Measurements from ENCODE around the gene MED29.
A peak's percentile ranks its signal among the peaks of the same experiment; 100 is the strongest.
"Not testable (repeated sequence)": the region's sequence is repeated elsewhere in the genome, so short reads cannot be mapped to it uniquely, and the experiment has no call there.

MED29 gene

GRCh38 chr19:39372047-39372802, 19.0 kb upstream of the MED29 start:
- no peak for DNase-seq (ENCODE audit: low spot score)

DNA sequence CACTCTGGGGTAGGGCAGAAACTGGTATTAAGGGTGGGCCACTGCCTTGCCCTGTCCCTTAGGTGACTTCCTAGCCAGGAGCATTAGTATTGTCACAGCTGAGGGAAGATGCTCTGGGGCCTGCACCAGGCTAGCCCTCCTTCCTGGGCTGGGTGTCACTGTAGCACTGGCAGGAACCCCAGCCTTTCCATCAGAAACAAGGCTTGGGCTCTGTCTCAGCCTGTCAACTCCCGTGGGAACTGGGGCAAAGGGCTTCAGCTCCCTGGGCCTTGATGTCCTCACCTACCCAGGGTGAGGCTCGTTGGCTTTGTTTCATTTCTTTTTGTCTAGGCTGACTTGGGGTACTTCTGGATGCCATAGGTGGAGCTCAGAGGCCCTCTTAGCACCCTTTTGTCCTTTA, 18.2 kb upstream of the MED29 start:
- no peak for DNase-seq (ENCODE audit: low spot score)

DNA sequence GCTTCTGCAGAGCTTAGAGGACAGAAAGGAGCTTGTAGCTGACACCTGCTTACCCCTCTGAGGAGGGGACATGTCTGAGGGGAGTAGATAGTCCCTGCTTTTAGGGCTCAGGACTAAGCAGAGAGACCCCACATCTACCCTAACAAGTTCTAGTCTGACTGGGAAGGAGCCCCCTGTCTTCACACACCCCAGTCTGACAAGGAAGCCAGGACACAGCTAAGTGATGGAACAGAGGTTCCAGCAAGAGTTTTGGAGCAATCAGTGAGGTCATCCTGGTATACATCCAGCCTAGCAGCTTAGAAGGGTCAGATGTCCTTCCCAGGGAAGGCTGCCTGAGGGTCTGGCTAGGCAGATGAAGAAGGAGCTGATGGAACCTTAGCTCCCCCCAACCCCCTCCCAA, 15.2 kb upstream of the MED29 start:
- no peak for DNase-seq (ENCODE audit: low spot score)

DNA sequence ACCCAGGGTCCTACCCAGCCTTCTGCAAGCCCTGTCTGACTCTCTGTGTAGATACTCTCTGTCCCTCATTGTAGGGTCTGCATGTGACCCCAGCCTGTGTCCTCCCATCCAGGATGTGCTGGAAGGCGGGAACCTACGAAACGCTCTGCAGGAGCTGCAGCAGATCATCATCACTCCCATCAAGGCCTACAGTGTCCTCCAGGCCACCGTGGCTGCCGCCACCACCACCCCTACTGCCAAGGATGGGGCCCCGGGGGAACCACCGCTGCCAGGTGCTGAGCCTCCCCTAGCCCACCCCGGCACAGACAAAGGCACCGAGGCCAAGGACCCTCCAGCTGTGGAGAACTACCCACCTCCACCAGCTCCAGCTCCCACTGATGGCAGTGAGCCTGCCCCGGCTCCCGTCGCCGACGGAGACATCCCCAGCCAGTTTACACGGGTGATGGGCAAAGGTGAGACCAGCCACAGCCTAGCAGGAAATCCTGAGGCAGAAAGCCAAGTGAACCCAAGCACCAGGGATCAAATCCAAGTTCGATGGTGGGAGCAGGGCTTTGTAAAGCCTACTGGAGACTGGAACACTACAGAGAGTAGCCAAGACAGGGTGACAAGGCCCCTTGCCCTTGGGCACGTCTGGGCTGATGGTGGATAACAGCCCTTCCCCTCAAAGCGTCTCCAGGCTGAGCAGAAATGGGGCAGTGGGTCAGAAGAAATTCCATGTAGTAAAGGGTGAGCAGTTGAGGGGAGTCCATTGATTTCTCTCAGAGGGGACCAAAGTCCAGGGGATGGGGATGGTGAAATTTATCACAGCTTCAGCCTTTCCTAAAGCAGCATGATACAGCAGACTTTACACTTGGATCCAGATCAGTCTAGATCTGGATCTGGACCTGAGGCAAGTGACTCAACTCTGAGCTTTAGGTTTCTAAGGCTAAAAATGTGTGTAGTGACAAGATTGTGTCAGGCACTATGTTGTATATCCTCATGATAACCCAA, 13.5 kb upstream of the MED29 start:
- no peak for DNase-seq (ENCODE audit: low spot score)

GRCh38 chr19:39379366-39379765, 11.8 kb upstream of the MED29 start:
- not testable (repeated sequence) for DNase-seq (ENCODE audit: low spot score)

GRCh38 chr19:39379865-39380396, 11.2 kb upstream of the MED29 start:
- no peak for DNase-seq (ENCODE audit: low spot score)

- DNase-seq (ENCODE audit: low spot score) = no peak
These were observed 10.4 kb upstream of the MED29 start for GRCh38 chr19:39380521-39381502.

DNA sequence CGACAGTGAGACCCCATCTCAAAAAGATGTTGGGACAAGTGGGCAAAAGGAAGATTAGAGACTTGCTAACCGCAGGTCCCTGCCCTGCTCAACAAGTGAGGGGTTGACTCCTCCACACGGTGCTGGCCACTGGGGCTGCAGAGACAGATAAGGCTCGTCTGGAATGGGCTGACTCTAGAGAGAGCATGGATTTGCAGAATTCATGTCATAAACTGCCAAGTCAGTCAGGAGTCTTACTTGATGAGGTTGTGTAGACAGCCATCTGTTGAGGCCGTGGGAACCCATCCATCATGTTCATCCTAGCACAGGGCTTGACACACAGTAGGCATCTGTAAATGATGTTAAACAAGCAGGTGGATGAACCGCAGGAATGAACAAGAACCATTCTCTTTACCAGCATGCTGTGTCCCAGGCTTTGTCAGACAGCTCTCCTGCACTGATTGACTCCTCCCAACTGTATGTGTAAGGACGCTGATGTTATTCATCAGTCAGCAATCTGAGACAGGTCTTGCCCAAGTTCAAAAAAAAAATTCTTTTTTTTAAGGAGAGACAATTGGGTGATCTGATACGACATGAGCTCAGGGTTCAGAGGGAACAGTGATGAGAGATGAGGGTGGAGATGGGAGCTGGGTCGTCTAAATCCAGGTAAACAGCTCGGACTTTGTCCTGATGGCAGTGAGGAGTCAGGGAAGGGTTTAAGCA, 9.1 kb upstream of the MED29 start:
- DNase-seq (ENCODE audit: low spot score) = no peak

- no peak for DNase-seq (ENCODE audit: low spot score)
These were observed 8.0 kb upstream of the MED29 start for GRCh38 chr19:39382991-39383828.

DNA sequence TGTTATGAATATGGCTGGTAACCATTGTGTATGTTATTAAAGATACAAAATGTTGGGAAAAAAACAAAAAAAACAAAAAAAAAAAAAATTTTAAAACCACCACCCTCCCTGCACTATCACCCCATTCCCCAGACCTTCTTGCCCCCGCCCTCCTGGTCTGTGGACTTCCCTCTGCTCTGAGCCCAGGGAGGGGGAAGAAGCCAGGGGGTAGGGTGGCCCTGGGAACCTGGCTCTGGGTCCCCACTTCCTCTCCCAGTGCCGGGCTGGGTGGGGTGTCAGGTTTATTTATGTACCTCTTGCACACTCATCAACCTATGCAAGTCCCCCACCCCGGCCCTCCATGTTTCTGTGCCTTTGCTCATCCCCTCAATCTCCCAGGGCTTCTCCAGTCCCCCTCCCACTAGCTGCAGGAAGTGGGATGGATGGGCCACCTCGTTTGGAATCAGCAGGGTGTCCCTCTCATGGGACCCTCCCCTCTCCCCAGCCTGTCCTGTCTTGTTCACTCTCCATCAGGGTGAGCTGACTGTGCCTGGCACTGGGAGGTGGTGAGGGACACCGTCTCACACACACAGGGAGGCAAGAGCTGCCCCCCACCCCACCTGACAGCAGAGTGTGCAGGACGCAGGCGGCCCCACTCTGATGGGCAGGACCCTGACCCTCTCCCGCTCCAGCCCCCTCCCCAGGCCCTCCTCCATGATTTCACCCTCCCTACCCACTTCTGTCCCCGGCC, 6.2 kb upstream of the MED29 start:
- DNase-seq (ENCODE audit: low spot score) = no peak

- DNase-seq (ENCODE audit: low spot score) = no peak
These were observed 5.4 kb upstream of the MED29 start for GRCh38 chr19:39385629-39386411.

DNA sequence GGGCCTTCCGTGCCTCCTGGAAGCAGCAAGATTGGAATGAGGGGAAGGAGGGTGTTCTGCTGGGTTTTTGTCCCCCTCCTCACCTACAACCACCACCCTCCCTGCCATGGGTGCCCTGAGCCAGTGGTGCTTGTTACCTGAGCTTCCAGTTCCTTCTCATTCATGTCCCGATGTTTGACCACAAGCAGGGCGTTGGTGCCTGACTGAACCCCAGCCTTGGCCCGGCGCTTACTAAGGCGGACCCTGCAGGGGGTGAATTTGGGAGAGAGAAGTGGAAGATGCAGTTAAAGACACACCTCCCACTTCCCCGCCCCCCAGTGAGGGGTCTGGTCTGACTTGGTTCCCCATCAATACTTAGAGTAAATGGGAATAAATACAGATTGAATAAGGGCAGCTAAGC, 4.6 kb upstream of the MED29 start:
- DNase-seq (ENCODE audit: low spot score) = no peak

GRCh38 chr19:39388657-39389056, 2.5 kb upstream of the MED29 start:
- DNase-seq (ENCODE audit: low spot score) = no peak

- no peak for DNase-seq (ENCODE audit: low spot score)
These were observed 1.4 kb upstream of the MED29 start for GRCh38 chr19:39389631-39390414.

- no peak for DNase-seq (ENCODE audit: low spot score)
These were observed 777 bp upstream of the MED29 start for GRCh38 chr19:39390451-39390750.

DNA sequence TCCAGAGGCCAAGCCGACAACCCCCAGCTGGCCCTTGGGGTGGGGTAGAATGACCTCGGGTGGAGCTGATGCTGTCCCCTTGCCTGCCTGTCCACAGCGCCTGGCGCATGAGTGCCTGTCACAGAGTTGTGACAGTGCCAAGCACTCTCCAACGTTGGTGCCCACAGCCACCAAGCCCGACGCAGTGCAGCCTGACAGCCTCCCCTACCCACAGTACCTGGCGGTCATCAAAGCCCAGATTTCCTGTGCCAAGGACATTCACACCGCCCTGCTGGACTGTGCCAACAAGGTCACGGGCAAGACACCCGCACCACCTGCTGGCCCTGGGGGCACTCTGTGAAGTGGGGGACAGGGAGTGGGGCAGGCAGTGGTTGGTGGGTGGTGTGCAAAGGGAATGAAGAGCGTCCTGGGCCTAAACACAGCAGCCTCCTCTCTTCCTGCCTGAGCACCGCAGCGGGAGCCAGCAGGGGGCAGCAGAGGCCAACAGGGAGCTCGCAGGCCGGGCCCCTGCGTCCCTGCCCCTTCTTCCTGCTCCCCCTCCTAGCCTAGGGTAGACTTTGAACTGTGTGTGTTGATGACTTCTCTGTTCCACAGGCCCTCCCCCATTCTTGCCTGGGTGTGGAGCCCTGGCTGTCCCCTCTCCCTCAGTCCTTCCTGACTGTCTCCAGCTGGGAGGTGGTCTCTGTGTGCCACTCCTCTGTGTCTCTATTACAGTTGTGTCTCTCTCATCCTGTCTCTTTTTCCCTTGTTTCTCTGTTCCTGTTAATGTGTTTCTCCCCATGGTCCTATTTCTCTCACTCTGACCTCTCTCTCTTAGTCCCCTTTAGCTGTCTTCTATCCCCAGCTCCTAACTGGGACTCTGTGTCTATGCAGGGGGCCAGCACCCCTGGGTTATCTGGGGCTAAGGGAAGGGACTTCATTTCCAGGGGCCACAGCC, 6.5 kb downstream of the MED29 start:
- DNase-seq (ENCODE audit: low spot score) = peak; percentile 73

Measured in COLO829 (cell line).